Globus pallidus (tissue), 1 donor: ENCODE measurements around the gene PROCA1.

ENCODE experiments used
- DNase-seq: peaks from one replicate; pipeline ENCODE4 v3.0.0-alpha.2; 2015; ENCODE audit warnings: low spot score

The PROCA1 gene, protein sequence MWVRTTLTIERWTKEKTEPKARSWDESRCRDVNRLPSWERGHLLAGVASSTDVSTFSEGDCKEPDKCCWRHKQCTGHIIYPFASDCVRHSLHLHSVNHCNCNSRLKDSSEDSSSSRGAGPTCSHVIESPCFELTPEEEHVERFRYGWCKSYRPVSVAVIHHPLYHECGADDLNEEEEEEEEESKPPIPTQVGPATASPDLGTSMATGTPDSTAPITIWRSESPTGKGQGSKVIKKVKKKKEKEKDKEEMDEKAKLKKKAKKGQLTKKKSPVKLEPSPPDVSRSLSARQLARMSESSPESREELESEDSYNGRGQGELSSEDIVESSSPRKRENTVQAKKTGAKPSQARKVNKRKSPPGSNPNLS

DNA sequence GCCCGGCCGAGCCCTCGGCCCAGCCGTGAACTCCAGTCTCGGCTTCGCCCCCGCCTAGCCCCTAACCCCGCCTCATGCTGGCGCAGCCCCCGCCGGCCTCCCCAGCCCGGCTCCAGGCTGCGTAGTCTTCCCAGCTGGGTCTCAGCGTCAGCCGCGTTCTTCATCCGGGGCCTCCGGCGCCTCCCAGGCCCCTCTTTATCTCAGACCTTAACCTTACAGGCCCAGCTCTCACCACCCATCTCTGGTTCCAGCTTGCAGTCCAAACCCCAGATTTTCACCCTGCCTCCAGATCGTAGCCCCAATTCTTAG lies at the start of gene PROCA1:
Gene PROCA1, minus strand, starts transcription at position 166 of the 309 bp plus-strand sequence. CDS start 228 bp downstream, outside the sequence.
- DNase-seq: no peak

DNA sequence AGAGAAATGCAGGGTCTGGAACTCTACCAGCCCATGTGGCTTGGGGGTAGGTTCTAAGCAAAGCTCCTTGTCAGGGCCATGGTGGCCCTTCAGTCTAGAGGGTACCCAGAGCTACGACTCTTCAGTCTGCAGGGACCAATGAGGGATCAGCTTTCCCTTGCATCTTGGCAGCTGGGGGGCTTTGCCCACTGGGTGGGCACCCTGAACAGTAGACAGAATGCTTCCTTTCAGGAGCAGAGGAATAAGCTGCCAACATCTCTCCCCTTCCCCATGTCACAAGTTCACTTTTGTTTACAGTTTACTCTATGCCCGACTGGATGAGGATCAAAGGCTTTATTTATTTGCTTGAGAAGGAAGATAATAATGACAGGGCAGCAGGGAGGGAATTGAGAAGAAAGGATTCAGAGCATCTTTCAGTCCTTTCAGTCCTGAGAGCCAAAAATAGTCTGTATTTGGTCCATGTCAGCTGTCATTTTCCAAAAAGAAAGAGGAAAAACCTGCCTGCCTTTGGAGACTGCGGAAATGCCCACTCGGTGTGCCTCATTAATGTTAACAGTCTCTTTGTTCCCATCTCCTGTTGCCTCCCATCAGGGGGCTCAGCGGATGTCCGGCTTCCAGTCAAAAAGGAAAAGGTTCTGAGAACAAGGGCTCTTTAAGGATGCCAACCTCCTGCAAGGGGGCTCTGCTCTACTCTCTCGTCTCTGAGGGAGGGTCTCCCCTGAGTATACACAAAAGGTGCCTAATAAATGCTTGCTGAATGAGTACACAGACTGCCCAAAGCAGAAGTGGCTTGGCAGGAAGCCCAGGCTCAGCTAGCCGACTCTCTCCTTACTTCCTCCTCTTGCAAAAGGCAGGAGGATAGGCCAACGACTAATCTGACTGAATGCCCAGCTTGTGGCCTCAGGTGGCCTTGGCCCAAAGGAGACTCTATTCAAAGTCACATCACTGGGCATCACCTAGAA lies 49.2 kb upstream of the PROCA1 start:
- no peak for DNase-seq

DNA sequence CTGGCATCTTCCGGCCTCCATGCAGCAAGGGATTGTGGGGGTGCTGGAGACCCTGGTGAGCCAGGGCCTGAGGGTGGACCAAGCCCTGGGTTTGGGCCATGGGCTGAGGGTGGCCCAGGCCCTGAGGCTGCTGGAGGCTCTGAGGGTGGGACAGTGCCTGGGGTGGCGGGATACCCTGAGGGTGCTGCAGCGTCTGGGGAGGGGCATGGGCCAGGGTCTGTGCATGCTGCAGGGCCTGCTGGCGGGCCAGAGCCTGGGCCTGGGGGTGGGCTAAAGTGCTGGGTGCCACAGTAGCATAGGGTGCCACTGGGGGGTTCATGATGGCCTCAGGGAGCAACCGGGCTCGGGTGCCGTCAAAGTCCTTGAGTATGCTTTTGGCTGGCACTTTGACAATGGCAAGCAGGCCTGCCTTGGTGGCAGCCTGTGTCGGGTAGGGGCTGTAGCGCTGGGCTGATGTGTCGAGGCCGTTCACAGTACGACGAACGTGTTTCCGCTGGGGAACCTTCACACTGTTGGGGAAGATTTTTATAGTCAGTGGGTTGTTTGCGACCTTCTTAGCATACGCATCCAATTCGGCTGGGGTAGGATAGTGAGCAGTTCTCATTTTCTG lies 47.7 kb upstream of the PROCA1 start:
- no peak for DNase-seq

DNA sequence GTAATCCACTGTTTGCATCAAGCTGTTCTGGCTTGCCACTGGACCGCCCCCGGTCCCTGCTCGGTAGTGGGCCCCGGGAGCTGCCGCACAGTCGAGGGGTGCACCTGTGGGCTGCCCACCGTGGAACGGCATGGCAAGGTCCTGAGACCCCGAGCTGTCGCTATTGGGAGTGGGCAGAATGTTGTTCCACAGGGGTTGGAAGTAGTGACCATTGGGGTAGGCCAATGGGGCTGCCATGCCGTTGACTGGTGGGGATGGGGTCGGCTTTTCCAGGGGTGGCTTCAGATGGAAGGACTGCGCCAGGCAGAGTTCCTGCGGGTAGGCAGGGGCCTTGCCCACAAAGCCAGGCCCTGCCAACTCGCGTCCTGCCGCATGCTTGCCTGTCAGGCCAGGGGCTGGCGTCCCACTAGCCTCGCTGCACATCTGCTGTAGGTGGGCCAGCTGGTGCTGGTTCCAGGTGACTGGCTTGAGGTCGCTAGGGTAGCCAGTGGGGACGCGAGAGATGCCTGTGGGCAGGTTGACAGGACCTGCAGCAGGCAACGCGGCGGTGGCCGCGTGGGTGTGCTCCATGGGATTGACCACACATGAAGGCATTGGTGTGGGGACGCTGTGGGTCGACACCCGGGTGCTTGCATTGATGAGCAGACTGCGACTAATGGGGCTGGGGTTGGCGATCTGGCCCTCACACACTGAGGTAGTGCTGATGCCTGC lies 46.9 kb upstream of the PROCA1 start:
- no peak for DNase-seq

DNA sequence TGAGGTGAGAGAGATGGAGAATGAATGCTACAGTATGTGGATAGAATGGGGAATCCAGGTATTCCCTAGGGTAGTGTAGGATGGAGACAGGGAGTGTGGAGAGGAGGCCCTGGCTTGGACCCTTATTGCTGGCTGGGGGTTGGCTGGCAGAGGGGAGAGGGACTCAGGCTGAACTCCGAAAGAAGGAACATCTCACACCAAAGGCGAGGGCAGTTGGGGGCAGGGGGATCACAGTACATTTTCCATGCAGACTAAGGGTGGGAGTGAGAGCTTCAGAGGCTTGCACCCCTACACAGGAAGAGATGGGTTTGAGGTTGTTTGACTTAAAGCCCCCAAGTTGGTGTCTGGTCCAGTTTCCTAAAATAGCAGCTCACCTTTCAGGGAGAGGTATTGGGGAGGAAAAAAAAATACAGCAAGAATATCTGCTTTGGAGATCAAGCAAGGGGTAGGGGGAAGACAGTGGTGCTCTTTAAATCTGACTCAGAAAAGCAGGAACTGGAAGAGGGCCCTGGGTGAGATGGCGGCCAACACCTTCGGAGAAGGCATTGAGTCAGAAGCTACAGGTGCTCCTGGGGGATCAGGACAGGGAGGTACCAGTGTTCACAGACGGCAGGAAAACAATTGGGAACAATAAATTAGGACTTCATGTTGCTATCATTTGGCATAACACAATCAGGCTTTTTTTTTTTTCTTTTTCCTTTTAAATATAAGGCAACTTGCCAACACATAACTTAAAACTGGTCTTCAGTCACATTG lies 44.5 kb upstream of the PROCA1 start:
- no peak for DNase-seq

DNA sequence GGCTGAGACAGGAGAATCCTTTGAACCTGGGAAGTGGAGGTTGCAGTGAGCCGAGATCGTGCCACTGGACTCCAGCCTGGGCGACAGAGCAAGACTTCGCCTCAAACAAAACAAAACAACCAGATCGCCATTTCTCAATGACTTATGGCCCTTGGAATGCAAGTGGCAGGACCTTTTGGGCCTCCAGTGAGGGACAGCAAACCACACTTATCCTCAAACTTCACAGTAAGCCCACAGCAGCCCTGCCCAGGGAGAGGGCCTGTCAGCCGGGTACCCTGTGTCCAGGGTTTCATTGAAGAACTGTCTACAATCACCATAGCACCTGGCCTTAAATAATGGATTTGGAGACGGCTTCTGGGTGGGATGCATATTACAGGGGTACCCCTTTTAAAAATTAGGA lies 43.8 kb upstream of the PROCA1 start:
- DNase-seq: no peak

DNA sequence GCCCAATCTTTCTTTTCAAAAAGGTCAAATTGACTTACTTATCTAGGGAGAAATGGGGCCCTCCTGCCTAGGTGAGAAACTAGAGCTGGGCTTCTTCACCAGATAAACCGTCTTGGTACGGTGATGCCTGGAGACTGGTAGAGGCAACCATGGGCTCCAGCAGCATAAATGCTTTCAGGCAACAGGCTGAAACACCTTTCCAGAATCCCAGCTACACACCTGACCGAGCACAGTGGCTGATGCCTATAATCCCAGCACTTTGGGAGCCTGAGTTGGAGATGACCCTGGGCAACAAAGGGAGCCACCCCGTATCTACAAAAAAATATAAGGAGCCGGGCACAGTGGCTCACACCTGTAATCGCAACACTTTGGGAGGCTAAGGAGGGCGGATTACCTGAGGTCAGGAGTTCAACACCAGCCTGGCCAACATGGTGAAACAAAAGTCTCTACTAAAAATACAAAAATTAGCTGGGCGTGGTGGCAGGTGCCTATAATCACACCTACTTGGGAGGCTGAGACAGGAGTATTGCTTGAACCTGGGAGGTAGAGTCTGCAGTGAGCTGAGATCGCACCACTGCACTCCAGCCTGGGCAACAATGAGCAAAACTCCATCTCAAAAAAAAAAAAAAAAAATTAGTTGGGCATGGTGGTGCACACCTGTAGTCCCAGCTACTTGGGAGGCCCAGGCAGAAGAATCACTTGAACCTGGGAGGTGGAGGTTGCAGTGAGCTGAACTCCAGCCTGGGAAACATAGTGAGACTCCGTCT lies 40.1 kb upstream of the PROCA1 start:
- DNase-seq: no peak

DNA sequence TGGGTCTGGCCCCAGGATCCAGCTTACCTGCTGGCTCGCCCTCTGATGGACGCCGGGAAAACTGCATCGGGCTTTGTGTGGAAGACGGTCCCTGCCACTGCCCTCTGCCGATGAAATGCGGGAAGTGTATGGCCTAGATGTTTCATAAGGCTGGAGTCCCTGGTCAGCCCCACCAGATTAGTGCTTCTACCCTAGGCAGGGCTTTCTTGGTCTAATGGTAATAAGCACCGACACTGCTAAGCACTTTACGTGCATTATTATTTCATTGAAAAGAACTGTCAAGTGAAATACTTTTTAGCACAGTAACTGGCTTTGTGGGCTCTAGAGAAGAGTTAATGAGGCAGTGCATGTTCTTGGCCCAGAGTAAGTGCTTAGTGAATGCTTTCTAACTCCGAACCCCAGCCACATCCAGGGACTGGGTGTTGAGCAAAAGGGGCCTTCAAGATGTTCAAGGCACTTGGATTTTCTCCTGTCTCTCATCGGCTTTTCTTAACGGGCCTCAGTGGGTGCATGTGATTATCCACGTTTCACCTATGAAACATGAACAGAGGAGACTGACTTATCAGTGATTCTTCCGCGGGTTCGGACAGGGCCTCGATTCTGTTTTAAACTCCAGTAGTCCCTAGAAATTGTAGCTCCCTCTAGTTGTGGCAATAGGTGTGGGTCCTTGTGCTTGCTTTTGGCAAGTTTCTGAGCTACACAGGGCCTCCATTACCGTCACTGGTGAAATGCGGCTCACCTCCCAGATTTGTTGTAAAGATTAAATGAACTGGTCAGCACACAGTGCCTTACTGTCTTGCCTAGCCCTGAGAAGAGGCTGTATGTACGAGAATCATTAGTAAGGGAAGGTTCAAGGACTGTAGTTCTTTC lies 38.7 kb upstream of the PROCA1 start:
- DNase-seq: peak; percentile 91

DNA sequence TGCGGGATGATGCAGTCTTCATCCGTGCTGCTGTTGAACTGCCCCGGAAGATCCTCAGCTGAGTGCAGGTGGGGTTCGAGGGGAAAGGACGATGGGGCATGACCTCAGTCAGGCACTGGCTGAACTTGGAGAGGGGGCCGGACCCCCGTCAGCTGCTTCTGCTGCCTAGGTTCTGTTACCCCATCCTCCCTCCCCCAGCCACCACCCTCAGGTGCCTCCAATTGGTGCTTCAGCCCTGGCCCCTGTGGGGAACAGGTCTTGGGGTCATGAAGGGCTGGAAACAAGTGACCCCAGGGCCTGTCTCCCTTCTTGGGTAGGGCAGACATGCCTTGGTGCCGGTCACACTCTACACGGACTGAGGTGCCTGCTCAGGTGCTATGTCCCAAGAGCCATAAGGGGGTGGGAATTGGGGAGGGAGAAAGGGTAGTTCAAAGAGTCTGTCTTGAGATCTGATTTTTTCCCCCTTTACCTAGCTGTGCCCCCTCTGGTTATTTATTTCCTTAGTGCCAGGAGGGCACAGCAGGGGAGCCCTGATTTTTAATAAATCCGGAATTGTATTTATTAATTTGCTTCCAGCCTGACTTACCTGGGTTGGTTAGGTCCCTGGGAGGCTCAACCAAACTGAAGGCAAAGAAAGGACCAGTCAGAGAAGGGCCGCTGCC lies 38.0 kb upstream of the PROCA1 start:
- no peak for DNase-seq

DNA sequence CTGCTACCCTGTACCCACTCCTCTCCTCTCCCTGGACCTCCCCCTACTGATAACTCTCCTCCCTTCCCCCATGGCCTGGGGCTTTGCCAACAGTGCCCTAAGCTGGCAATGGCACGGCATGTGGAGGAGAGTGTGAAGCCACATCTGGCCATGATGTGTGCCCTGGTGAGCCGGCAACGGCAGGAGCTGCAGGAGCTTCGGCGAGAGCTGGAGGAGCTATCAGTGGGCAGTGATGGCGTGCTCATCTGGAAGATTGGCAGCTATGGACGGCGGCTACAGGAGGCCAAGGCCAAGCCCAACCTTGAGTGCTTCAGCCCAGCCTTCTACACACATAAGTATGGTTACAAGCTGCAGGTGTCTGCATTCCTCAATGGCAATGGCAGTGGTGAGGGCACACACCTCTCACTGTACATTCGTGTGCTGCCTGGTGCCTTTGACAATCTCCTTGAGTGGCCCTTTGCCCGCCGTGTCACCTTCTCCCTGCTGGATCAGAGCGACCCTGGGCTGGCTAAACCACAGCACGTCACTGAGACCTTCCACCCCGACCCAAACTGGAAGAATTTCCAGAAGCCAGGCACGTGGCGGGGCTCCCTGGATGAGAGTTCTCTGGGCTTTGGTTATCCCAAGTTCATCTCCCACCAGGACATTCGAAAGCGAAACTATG lies 37.3 kb upstream of the PROCA1 start:
- no peak for DNase-seq

DNA sequence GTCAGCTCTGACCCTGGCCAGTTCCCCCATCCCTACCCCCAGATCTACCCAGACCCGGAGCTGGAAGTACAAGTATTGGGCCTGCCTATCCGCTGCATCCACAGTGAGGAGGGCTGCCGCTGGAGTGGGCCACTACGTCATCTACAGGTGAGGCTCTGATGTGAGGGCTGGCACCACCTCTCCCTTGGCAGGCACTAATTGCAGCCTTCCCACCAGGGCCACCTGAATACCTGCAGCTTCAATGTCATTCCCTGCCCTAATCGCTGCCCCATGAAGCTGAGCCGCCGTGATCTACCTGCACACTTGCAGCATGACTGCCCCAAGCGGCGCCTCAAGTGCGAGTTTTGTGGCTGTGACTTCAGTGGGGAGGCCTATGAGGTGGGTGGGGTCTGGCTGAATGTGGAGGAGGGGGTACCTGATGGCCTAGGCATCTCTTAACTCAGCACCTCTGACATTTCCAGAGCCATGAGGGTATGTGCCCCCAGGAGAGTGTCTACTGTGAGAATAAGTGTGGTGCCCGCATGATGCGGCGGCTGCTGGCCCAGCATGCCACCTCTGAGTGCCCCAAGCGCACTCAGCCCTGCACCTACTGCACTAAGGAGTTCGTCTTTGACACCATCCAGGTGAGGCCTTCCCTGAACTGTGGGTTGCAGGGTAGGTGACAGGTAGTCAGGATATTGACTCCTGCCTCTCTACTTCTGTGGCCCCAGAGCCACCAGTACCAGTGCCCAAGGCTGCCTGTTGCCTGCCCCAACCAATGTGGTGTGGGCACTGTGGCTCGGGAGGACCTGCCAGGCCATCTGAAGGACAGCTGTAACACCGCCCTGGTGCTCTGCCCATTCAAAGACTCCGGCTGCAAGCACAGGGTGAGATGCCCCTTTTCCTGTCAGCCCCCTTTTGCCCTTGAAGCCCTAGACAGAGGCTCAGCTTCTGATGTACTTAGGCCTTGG lies 36.4 kb upstream of the PROCA1 start:
- DNase-seq: no peak

DNA sequence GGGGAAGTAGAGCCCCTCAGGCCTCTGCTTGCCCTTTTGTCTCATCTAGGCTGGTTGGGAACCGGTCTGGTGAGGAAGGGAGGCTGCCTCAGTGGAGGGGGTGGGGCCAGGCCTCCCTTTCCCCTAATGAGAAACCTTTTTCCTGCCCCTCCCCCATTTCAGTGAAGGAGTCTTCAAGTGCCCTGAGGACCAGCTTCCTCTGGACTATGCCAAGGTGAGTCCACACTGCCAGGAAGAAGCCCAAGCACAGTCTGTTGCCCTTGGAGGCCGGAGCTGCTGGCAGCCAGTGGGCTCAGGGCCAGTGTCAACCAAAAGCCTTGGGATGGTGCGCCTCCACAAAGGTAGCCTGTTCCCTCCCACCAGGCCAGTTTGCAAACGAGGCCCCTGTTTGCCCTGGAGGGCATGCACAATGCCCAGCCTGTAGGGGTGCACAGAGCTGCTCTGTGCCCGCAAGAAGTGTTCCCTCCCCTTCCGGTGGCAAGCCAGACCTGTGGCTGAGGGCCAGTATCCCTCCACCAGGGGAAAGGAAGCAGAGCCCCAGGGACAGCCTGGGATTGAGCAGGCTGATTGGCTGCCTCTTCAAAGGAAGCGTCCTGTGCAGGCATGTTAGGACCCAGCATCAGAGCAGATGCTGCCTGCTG lies 35.5 kb upstream of the PROCA1 start:
- peak; percentile 78 for DNase-seq

DNA sequence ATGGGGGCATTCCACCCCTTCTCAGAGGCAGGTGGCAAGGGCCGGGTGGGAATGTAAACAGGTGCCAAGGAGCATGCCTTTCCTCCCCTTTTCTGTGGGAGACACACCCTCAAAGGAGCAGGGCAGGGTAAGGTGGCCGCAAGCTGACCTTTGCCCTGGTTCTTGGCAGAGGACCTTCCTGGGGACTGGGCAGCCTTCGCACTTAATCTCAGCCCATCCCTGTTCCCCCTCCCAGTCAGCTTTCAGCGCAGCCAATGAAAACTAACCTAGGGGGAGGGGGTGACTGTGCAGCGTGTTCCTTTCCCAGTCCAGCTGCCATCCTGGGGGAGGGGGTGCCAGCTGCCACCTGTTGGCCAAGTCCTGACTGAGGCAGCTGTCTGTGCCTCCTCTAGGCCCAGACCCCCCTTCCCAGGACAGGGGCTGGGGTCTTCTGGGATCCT lies 34.9 kb upstream of the PROCA1 start:
- peak; percentile 71 for DNase-seq

DNA sequence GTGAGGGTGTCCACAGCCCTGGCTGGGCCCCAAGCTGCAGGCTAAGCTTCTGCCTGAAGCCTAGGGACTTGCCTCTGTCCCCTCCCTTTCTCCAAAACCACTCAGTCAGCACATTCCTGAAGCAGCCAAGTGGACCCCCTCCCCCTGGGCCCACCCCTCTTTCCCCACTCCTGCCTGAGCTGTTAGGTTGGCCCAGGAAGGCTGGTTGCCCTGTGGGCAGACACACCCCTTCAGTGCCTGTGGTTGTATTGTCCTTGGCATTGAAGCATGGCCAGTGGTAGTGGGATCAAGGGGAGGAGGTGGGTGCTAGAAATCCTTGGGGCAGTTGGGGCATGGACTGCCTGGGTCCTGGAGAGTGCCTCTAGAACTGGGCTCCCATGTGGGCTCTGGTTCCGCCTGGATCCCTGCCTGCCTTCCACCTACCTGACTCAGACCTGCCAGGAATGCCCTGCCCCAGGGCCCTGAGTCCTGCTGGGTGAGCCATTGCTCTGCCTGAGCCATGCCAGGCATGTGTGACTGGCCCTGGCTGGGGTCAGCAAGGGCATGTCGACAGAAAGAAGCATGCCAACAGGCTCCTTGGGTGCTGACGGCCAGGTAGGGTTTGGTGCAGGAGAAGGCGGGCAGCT lies 34.2 kb upstream of the PROCA1 start:
- DNase-seq: no peak

DNA sequence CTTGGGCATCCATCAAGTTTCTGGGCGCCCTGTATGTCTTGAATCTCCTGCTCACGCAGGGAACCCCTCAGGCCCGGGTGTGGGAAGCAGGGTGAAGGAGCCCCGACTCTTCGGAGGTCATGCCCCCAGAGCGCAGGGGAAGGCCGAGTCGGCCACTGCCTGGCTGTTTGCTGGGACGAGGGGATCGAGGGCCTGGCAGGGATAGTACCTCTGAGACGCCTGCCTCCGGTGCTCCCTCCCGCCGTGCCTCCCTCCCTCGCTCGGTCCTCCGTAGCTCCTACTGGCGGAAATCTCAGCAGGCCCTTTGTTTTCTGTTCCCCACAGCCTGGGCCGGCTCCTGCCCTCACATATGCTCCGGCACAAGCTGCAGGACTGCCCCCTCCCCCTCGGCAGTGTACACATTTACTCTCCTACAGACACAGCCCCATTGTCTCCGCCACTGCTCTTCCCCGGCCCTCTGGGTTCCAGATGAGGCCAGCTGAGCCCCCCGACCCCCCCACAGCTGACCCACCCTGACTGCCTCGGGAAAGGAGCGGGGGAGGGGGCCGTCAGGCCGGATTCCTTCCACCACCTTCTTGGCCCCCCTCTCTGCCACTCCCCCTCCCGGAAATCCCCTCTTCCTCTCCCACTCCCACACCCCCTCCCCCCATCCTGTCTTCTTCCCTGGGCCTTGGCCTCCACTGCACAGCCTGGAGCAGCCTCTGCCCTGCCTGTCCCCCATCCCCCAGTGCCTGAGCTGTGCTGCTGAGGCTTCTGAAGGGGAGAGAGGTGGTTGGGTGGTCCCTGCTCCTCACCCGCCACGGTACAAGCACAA lies 33.5 kb upstream of the PROCA1 start:
- DNase-seq: peak; percentile 98
